H9 (cell line): ENCODE results near the gene EPHB2. TPM values are rescaled to one million over a fixed set of nuclear protein-coding genes. Genes with fewer than 3 reads are reported as not detected.

ENCODE experiments used
- DNase-seq: peaks from one replicate; pipeline ENCODE4 v3.0.0-alpha.2; 2017
- H2AFZ ChIP-seq: one replicate; pipeline ENCODE4 v1.6.1; 2013; ENCODE audit warnings: mild to moderate bottlenecking, low read length, control low read depth, moderate library complexity
- H2AK5ac ChIP-seq: 2 replicates; pipeline ENCODE4 v1.6.1; 2013; ENCODE audit warnings: low read length, control low read depth, mixed read lengths; ENCODE audit not compliant: insufficient read length
- H2BK120ac ChIP-seq: one replicate; pipeline ENCODE4 v1.6.1; 2013; ENCODE audit warnings: low read depth, mild to moderate bottlenecking, low read length, control low read depth, inconsistent platforms; ENCODE audit not compliant: poor library complexity, severe bottlenecking
- H2BK12ac ChIP-seq: 2 replicates; pipeline ENCODE4 v1.6.1; 2013; ENCODE audit warnings: low read length, control low read depth, mixed read lengths, low read depth; ENCODE audit not compliant: insufficient read length
- H2BK15ac ChIP-seq: 2 replicates; pipeline ENCODE4 v1.6.1; 2013; ENCODE audit warnings: low read depth, low read length, control low read depth
- H2BK20ac ChIP-seq: one replicate; pipeline ENCODE4 v1.6.1; 2013; ENCODE audit warnings: low read depth, mild to moderate bottlenecking, low read length, control low read depth, inconsistent platforms; ENCODE audit not compliant: poor library complexity, severe bottlenecking
- H2BK5ac ChIP-seq: 2 replicates; pipeline ENCODE4 v1.6.1; 2013; ENCODE audit warnings: low read length, control low read depth, mixed read lengths; ENCODE audit not compliant: insufficient read length
- H3K14ac ChIP-seq: 2 replicates; pipeline ENCODE4 v1.6.1; 2013; ENCODE audit warnings: low read length, control low read depth; ENCODE audit not compliant: insufficient read depth
- H3K18ac ChIP-seq: 2 replicates; pipeline ENCODE4 v1.6.1; 2013; ENCODE audit warnings: low read depth, mild to moderate bottlenecking, mixed read lengths, low read length, control low read depth; ENCODE audit not compliant: insufficient read length
- H3K23ac ChIP-seq: 2 replicates; pipeline ENCODE4 v1.6.1; 2013; ENCODE audit warnings: low read length, control low read depth, mixed read lengths, low read depth; ENCODE audit not compliant: insufficient read length
- H3K23me2 ChIP-seq: 2 replicates; pipeline ENCODE4 v1.6.1; 2013; ENCODE audit warnings: low read depth, mild to moderate bottlenecking, mixed read lengths, low read length, control low read depth; ENCODE audit not compliant: insufficient read length, poor library complexity, severe bottlenecking
- H3K27ac ChIP-seq: 2 replicates; pipeline ENCODE4 v1.5.1; 2013; ENCODE audit warnings: low read length, control low read depth, mixed read lengths, low read depth; ENCODE audit not compliant: insufficient read length
- H3K27me3 ChIP-seq: 2 replicates; pipeline ENCODE4 v1.6.1; 2013; ENCODE audit warnings: low read length, control low read depth, inconsistent platforms; ENCODE audit not compliant: insufficient read depth
- H3K4ac ChIP-seq: 2 replicates; pipeline ENCODE4 v1.6.1; 2013; ENCODE audit warnings: low read depth, mild to moderate bottlenecking, control low read depth, inconsistent platforms, low read length, moderate library complexity
- H3K4me1 ChIP-seq: 2 replicates; pipeline ENCODE4 v1.6.1; 2013; ENCODE audit warnings: low read length, control low read depth, inconsistent platforms; ENCODE audit not compliant: insufficient read depth
- H3K4me2 ChIP-seq: 2 replicates; pipeline ENCODE4 v1.6.1; 2013; ENCODE audit warnings: low read length, control low read depth, mixed read lengths; ENCODE audit not compliant: insufficient read length, insufficient read depth
- H3K56ac ChIP-seq: 2 replicates; pipeline ENCODE4 v1.6.1; 2013; ENCODE audit warnings: low read depth, mild to moderate bottlenecking, mixed read lengths, low read length, control low read depth; ENCODE audit not compliant: insufficient read length
- H3K79me1 ChIP-seq: 2 replicates; pipeline ENCODE4 v1.6.1; 2013; ENCODE audit warnings: low read depth, mild to moderate bottlenecking, moderate library complexity, low read length, control low read depth, inconsistent platforms; ENCODE audit not compliant: insufficient read depth, poor library complexity, severe bottlenecking
- H3K79me2 ChIP-seq: 2 replicates; pipeline ENCODE4 v1.6.1; 2013; ENCODE audit warnings: low read length, control low read depth, inconsistent platforms; ENCODE audit not compliant: insufficient read depth
- H3K9ac ChIP-seq: 2 replicates; pipeline ENCODE4 v1.6.1; 2013; ENCODE audit warnings: low read length, control low read depth, mixed read lengths; ENCODE audit not compliant: insufficient read length; ENCODE audit errors: extremely low read depth
- H3K9me3 ChIP-seq: one replicate; pipeline ENCODE4 v1.6.1; 2013; ENCODE audit warnings: low read depth, low read length, inconsistent platforms; ENCODE audit not compliant: control insufficient read depth
- H3T11ph ChIP-seq: one replicate; pipeline ENCODE4 v1.6.1; 2013; ENCODE audit warnings: mild to moderate bottlenecking, low read length, control low read depth, inconsistent platforms
- H4K20me1 ChIP-seq: one replicate; pipeline ENCODE4 v1.6.1; 2013; ENCODE audit not compliant: control insufficient read depth, insufficient read length, insufficient read depth
- H4K5ac ChIP-seq: 2 replicates; pipeline ENCODE4 v1.6.1; 2013; ENCODE audit warnings: low read depth, mild to moderate bottlenecking, mixed read lengths, low read length, control low read depth; ENCODE audit not compliant: insufficient read length
- H4K8ac ChIP-seq: replicated peaks from 2 replicates; pipeline ENCODE4 v1.6.1; 2013; ENCODE audit warnings: low read length, control low read depth, mixed read lengths, low read depth; ENCODE audit not compliant: insufficient read length
- H4K91ac ChIP-seq: 2 replicates; pipeline ENCODE4 v1.6.1; 2013; ENCODE audit warnings: low read depth, mild to moderate bottlenecking, moderate library complexity, mixed read lengths, low read length, control low read depth; ENCODE audit not compliant: insufficient read length
- H3K27ac Mint-ChIP-seq, 3 experiments: 2 replicates in 2 of 3; 3 replicates in 1 of 3; pipeline ENCODE4 v1.8.0; 2020 to 2021; ENCODE audit warnings: mixed read lengths in 3 of 3, mild to moderate bottlenecking in 1 of 3, moderate library complexity in 1 of 3
- H3K27me3 Mint-ChIP-seq: 2 replicates; pipeline ENCODE4 v1.8.0; 2021; ENCODE audit warnings: low read depth, mild to moderate bottlenecking, moderate library complexity, mixed read lengths
- H3K36me3 Mint-ChIP-seq, 3 experiments: 2 replicates in 2 of 3; 3 replicates in 1 of 3; pipeline ENCODE4 v1.8.0; 2020 to 2021; ENCODE audit warnings: low read depth in 3 of 3, mixed read lengths in 3 of 3; ENCODE audit not compliant: insufficient read depth in 1 of 3
- H3K4me1 Mint-ChIP-seq, 2 experiments: 2 replicates each; pipeline ENCODE4 v1.8.0; 2020; ENCODE audit warnings: mixed read lengths in 2 of 2
- H3K4me3 Mint-ChIP-seq, 2 experiments: 2 replicates in 1 of 2; 3 replicates in 1 of 2; pipeline ENCODE4 v1.8.0; 2020 to 2021; ENCODE audit warnings: mild to moderate bottlenecking in 2 of 2, mixed read lengths in 2 of 2, moderate library complexity in 1 of 2
- H3K9me3 Mint-ChIP-seq, 2 experiments: 2 replicates in 1 of 2; 3 replicates in 1 of 2; pipeline ENCODE4 v1.8.0; 2020; ENCODE audit warnings: mild to moderate bottlenecking in 2 of 2, mixed read lengths in 2 of 2, moderate library complexity in 1 of 2
- CTCF ChIP-seq: fragments of 200-600 bp; sonication (generic); conservative IDR thresholded peaks from 3 replicates; pipeline ENCODE4 v1.8.0; 2021; ENCODE audit warnings: antibody characterized with exemption, mild to moderate bottlenecking
- WGBS: extraction: QIAGEN DNeasy Blood & Tissue Kit; methylation state at CpG from one replicate; pipeline ENCODE4 v1.1.7; 2013; ENCODE audit warnings: missing lambda C conversion rate, low lambda C conversion rate, mixed read lengths; ENCODE audit not compliant: insufficient read length; ENCODE audit errors: extremely low coverage; 5-methylcytosine and 5-hydroxymethylcytosine counted together
- total RNA-seq: library from RNA; stranded (reverse); gene quantifications from 2 replicates; pipeline ENCODE4 v1.2.1, GENCODE V29; 2021

EPHB2 gene
- total RNA-seq, 1 experiment from 2014 or later, result 9.5 TPM

- Histone ChIP-seq H3K56ac (no peak overlapping the region), H3K4me1 (no peaks in the 10 kb centered on the region), H3K18ac (no peak overlapping the region), H3K9me3 (no peaks in the 10 kb centered on the region), H3K14ac (peak overlapping the region; percentile 63), H2BK20ac (no peak overlapping the region), H2BK12ac (no peak overlapping the region), H3K27ac (no peak overlapping the region), H2BK120ac (no peak overlapping the region), H4K20me1 (no peaks in the 10 kb centered on the region), H2AK5ac (no peak overlapping the region), H3K79me2 (no peaks in the 10 kb centered on the region), H2BK5ac (no peak overlapping the region), H3K23ac (no peak overlapping the region), H3T11ph (no peak overlapping the region), H4K91ac (no peak overlapping the region), H4K5ac (no peak overlapping the region), H4K8ac (no peak overlapping the region), H3K4me2 (no peak overlapping the region), H2AFZ (no peak overlapping the region), H3K9ac (no peak overlapping the region), H3K27me3 (no peaks in the 10 kb centered on the region), H3K23me2 (no peaks in the 10 kb centered on the region), H3K4ac (no peak overlapping the region), H2BK15ac (0 out of 2 replicates have a peak overlapping the region, but pooled peaks have one; percentile 75), H3K79me1 (no peaks in the 10 kb centered on the region)
- no peak for TF ChIP-seq CTCF
- Mint-ChIP-seq H3K27me3 (no peaks in the 10 kb centered on the region), H3K36me3 (no peaks in the 10 kb centered on the region), H3K27ac (peak overlapping the region in 1 of 3 experiments; percentile 36; a peak in 1 of 7 replicates), H3K4me3 (no peak overlapping the region), H3K9me3 (no peaks in the 10 kb centered on the region), H3K4me1 (peaks cover 8 to 27% of the 10 kb centered on the region in 2 experiments)
- WGBS, result no CpG with 5 or more reads among the region's 12 CpGs
- no peak for DNase-seq
These were observed 42.9 kb downstream of the EPHB2 start for GRCh38 chr1:22753481-22753971.
